Nucleus accumbens (tissue), 56 donors: ENCODE measurements around the gene NRBP1.

Source experiments
- DNase-seq, 56 donors: peaks; one replicate each; lab custom pipeline; 2025; lab: John Stamatoyannopoulos, UW

NRBP1 gene

DNA sequence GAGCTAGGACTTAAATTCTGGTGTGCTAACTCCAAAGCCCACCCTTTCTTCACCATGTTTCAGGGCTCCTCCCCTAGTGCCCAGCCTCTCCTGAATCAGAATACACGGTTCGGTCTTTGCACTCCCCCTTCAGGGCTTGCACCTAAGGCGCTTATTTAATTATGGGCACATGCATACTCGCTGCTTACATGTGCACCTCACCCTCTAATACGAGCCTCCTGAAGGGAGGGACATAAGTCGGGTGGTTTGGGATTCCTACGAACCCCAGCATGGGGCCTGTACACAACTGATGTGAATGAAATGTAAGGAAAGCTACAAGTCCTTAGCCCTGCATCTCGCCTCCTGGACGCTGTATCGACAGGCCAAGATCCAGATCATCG lies 60.7 kb downstream of the NRBP1 start:
- DNase-seq = peak in 3 of 56 donors; percentile 46 to 51 (median 49)

DNA sequence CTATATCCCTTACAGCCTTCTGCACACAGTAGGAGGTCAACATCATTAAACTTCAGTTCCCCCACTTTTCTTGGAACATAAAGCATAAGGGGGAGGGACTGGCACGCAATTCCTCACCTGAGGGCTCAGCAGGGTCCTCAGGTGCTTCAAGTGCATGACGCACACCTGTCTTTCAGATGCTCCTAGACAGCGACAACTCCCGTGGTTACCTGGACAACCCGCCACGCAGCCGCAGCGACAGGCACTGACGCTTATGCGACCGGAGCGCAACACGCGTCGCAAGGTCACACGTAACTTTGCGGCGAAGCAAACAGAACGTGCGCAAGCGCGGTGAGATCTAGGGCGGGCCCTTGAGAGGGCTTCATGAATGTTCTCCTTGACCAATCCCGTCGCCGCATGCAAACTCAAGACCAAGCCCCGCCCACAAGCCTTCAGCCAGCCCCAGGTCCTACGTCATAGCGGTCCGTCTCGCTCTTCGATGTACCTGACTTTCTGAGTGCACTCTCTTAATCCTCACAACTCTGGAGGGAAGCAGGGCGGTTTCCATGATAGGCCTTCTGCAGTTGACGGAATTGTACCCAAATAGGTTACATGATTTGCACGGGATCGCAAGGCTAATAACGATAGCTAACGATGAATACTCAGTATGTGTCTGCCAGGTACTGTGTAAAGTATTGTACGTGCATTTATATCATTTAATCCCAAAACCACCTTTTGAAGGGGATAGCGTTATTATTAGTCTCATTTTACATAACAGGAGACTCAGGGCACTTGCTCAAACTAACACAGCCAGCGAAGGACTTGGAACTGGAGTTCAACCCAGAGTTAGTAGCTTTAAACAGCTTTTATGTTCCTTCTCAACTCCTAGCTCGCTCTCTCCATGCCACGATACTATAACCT lies 61.3 kb downstream of the NRBP1 start, which contains the start of gene IFT172:
Gene IFT172, minus strand, starts transcription at position 246 of the 900 bp plus-strand sequence. Its CDS starts 90 bp downstream, at position 156.
- DNase-seq = peak; percentile 69 to 99 (median 96)
